ENCODE results near the gene NUAK2.

The NUAK2 gene

GRCh38 chr1:205344066-205344928, 22.8 kb upstream of the NUAK2 start:
- no peak for DNase-seq

GRCh38 chr1:205343431-205344065, 22.0 kb upstream of the NUAK2 start:
- peak; percentile 64 for TF ChIP-seq CTCF (IDR thresholded peaks at IDR 0.05; ENCODE audit: low read depth, low read length)
- no peak overlapping the region for H3K27ac ChIP-seq
- peak overlapping the region; percentile 14; the same call in 1 of the 2 replicates for H3K4me3 ChIP-seq (ENCODE audit: low read depth, low read length)
- no peak for DNase-seq
- H3K9me3 ChIP-seq (ENCODE audit: severe bottlenecking) = no peaks in the 10 kb centered on the region
- H3K27me3 ChIP-seq (ENCODE audit: insufficient read depth, low read depth, severe bottlenecking) = no peaks in the 10 kb centered on the region
- H3K36me3 ChIP-seq = no peaks in the 10 kb centered on the region

More at GRCh38 chr1:205344066-205344928, 22.8 kb upstream of the NUAK2 start:
- Histone ChIP-seq H3K36me3 (no peaks in the 10 kb centered on the region), H3K27me3 (ENCODE audit: insufficient read depth, low read depth, severe bottlenecking) (no peaks in the 10 kb centered on the region), H3K27ac (no peak overlapping the region), H3K9me3 (ENCODE audit: severe bottlenecking) (no peaks in the 10 kb centered on the region), H3K4me3 (ENCODE audit: low read depth, low read length) (peak overlapping the region; percentile 14)
- TF ChIP-seq CTCF (IDR thresholded peaks at IDR 0.05; ENCODE audit: low read depth, low read length) = no peak

- Histone ChIP-seq H3K4me3 (ENCODE audit: low read depth, low read length) (no peak overlapping the region), H3K36me3 (no peaks in the 10 kb centered on the region), H3K27ac (no peak overlapping the region), H3K27me3 (ENCODE audit: insufficient read depth, low read depth, severe bottlenecking) (no peaks in the 10 kb centered on the region), H3K9me3 (ENCODE audit: severe bottlenecking) (no peaks in the 10 kb centered on the region)
- no peak for TF ChIP-seq CTCF (IDR thresholded peaks at IDR 0.05; ENCODE audit: low read depth, low read length)
- no peak for DNase-seq
Measured at GRCh38 chr1:205342986-205343385, 21.4 kb upstream of the NUAK2 start.

GRCh38 chr1:205340676-205341075, 19.1 kb upstream of the NUAK2 start:
- Histone ChIP-seq H3K27ac (peak overlapping the region; percentile 24), H3K4me3 (ENCODE audit: low read depth, low read length) (no peak overlapping the region), H3K27me3 (ENCODE audit: insufficient read depth, low read depth, severe bottlenecking) (no peaks in the 10 kb centered on the region), H3K9me3 (ENCODE audit: severe bottlenecking) (no peaks in the 10 kb centered on the region), H3K36me3 (no peaks in the 10 kb centered on the region)
- DNase-seq = no peak
- TF ChIP-seq CTCF (IDR thresholded peaks at IDR 0.05; ENCODE audit: low read depth, low read length) = no peak

GRCh38 chr1:205339717-205340116, 18.2 kb upstream of the NUAK2 start:
- Histone ChIP-seq H3K27me3 (ENCODE audit: insufficient read depth, low read depth, severe bottlenecking) (no peaks in the 10 kb centered on the region), H3K4me3 (ENCODE audit: low read depth, low read length) (no peak overlapping the region), H3K9me3 (ENCODE audit: severe bottlenecking) (no peaks in the 10 kb centered on the region), H3K36me3 (no peaks in the 10 kb centered on the region), H3K27ac (no peak overlapping the region)
- no peak for TF ChIP-seq CTCF (IDR thresholded peaks at IDR 0.05; ENCODE audit: low read depth, low read length)
- DNase-seq = no peak
